GM12875 (cell line): ENCODE data around the gene BBS4.
"Not testable (repeated sequence)": the region's sequence is repeated elsewhere in the genome, so short reads cannot be mapped to it uniquely, and the experiment has no call there.

Source experiments
- H3K4me3 ChIP-seq: one replicate; pipeline ENCODE4 v1.5.1; 2011; ENCODE audit warnings: low read depth, low read length, control low read depth
- TF ChIP-seq, protein P1 (sequence below): IDR thresholded peaks from 2 replicates; pipeline ENCODE4 v1.5.1; 2011; ENCODE audit warnings: low read depth, mild to moderate bottlenecking, control low read depth, inconsistent platforms, low read length, moderate library complexity, borderline replicate concordance; ENCODE audit not compliant: insufficient read depth

The BBS4 gene

DNA sequence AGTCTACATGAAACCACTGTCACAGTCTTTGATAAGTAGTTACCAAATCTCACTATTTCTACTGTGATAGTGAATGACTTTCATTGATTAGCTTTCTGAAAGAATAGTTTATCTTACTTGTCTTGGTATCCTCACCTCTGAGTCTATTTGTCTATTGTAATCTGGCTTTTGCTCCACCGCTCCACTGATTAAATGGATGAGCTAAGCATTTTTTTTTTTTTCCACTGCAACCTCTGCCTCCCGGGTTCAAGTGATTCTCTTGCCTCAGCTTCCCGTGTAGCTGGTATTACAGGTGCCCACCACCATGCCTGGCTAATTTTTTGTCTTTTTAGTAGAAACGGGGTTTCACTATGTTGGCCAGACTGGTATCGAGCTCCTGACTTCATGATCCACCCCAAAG lies 12.9 kb downstream of the BBS4 start:
- H3K4me3 ChIP-seq = no peak overlapping the region
- TF ChIP-seq, protein P1, sequence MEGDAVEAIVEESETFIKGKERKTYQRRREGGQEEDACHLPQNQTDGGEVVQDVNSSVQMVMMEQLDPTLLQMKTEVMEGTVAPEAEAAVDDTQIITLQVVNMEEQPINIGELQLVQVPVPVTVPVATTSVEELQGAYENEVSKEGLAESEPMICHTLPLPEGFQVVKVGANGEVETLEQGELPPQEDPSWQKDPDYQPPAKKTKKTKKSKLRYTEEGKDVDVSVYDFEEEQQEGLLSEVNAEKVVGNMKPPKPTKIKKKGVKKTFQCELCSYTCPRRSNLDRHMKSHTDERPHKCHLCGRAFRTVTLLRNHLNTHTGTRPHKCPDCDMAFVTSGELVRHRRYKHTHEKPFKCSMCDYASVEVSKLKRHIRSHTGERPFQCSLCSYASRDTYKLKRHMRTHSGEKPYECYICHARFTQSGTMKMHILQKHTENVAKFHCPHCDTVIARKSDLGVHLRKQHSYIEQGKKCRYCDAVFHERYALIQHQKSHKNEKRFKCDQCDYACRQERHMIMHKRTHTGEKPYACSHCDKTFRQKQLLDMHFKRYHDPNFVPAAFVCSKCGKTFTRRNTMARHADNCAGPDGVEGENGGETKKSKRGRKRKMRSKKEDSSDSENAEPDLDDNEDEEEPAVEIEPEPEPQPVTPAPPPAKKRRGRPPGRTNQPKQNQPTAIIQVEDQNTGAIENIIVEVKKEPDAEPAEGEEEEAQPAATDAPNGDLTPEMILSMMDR = no peak

GRCh38 chr15:72700076-72700475 lies 14.1 kb downstream of the BBS4 start:
- H3K4me3 ChIP-seq = no peak overlapping the region
- TF ChIP-seq, protein P1 = no peak

DNA sequence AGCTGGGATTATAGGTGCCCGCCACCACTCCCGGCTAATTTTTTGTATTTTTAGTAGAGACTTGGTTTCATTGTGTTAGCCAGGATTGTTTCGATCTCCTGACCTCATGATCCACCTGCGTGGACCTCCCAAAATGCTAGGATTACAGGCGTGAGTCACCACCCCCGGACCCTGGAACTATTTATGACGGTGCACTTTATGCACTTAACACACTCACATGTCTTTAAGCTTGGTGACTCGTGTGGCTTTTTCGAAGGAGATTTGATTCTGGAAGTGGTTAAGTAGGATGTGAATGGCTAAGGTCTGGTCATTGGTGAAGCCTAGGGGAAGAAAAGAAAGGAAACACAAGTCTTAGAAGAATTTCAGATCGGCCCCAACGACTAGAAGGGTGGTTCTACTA lies 20.3 kb downstream of the BBS4 start:
- TF ChIP-seq, protein P1 = no peak
- H3K4me3 ChIP-seq = no peak overlapping the region

DNA sequence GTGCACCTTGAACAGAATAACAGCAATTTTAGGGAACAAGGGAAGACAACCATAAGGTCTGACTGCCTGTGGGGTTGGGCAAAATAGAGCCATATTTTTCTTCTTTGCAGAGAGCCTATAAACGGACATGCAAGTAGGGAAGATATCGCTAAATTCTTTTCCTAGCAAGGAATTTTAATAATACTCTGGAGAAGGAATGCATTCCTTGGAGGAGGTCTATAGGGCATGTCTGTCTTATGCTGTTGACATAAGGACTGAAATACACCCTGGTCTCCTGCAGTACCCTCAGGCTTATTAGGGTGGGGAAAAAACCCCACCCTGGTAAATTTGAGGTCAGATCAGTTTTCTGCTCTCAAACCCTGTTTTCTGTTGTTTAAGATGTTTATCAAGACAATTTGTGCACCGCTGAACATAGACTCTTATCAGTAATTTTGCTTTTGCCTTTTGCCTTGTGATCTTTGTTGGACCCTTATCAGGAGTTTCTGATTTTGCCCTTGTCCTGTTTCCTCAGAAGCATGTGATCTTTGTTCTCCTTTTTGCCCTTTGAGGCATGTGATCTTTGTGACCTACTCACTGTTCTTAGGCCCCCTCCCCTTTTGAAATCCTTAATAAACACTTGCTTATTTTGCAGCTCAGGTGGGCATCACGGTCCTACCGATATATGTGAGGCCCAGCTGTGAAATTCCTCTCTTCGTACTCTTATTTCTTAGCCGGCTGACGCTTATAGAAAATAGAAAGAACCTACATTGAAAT lies 22.7 kb downstream of the BBS4 start:
- not testable (repeated sequence) for H3K4me3 ChIP-seq

DNA sequence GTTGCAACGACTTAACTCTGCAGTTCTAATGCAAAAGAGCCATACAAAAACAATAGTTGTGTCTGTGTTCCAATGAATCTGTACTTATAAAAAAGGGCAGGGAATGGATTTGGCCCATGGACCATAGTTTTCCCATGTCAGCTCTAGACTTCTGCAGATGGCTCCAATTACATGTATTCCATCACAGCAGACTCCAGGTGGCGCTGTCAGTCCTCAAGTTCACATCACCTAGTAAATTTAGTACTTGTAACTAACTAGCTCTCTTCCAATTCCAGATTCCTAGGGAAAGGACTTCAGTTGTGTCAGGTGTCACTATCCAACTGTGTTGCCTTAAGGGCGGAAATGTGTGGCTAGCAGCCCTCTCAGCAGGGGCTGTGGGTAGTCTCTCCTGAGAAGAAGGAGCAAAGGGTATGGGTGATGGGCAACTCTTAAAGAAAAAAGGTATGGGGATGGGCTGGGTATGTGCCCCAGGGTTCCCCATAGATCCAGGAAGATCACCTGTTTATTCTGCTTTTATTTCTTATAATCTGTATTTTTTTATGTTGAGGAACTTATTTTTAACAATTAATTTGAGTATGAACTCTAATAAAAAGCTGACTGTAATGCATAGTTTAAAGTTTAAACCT lies 36.2 kb downstream of the BBS4 start:
- no peak overlapping the region for H3K4me3 ChIP-seq
- TF ChIP-seq, protein P1 = peak; percentile 71

DNA sequence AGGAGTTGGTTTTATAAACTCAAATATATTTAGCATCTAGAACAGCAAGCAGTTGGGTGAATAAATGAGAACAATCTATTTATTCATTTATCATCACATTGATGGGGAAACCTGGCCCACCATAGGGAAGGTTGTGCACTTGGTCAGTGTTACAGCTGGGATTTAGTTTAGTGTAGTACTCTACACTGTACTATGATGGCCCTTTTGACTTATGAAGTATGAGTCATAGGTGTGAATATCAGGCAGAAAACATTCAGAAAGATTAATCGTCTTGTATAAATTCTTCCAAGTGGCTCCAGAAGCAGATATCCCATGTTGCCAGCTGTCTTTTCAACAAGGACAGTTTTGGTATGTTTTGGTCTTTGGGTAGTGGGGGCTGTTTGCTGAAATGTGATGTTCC lies 38.0 kb downstream of the BBS4 start:
- TF ChIP-seq, protein P1 = no peak
- H3K4me3 ChIP-seq = no peak overlapping the region

- TF ChIP-seq, protein P1 = no peak
- H3K4me3 ChIP-seq = no peak overlapping the region
These were observed 39.4 kb downstream of the BBS4 start for GRCh38 chr15:72725446-72725845.

GRCh38 chr15:72725851-72726250 lies 39.8 kb downstream of the BBS4 start:
- not testable (repeated sequence) for H3K4me3 ChIP-seq
